ENCODE data around the gene AKAP7. TPM values are rescaled to one million over a fixed set of nuclear protein-coding genes. Genes with fewer than 3 reads are reported as not detected.

Gene AKAP7
- polyA plus RNA-seq, 1 donor from 2014 or later, result 1.6 TPM

GRCh38 chr6:131262060-131262459 is 126.8 kb downstream of the AKAP7 start:
- Histone ChIP-seq H3F3A (ENCODE audit: insufficient read depth, low read length, poor library complexity, severe bottlenecking) (no peaks in the 10 kb centered on the region), H3K79me2 (replicated peaks; ENCODE audit: insufficient read depth, low read length) (no peaks in the 10 kb centered on the region), H3K27ac (ENCODE audit: low read length) (no peak overlapping the region), H4K20me1 (ENCODE audit: insufficient read depth) (no peaks in the 10 kb centered on the region), H3K9me2 (ENCODE audit: insufficient read depth, low read length) (no peaks in the 10 kb centered on the region), H3K27me3 (ENCODE audit: insufficient read depth, low read depth, low read length) (no peaks in the 10 kb centered on the region), H2AFZ (ENCODE audit: low read depth, low read length) (no peak overlapping the region), H3K4me2 (ENCODE audit: low read length) (no peak overlapping the region), H3K4me3 (ENCODE audit: low read length) (no peak overlapping the region), H3K9ac (ENCODE audit: low read length) (no peak overlapping the region), H3K9me3 (ENCODE audit: low read length) (no peaks in the 10 kb centered on the region), H3K36me3 (ENCODE audit: insufficient read depth, low read length) (no peaks in the 10 kb centered on the region)
- no peak for TF ChIP-seq POLR2AphosphoS5 (IDR thresholded peaks at IDR 0.05)
- TF ChIP-seq CTCF (IDR thresholded peaks at IDR 0.05; ENCODE audit: poor library complexity, severe bottlenecking), result no peak
- TF ChIP-seq TAF1 (IDR thresholded peaks at IDR 0.05; ENCODE audit: low read depth), result no peak
- TF ChIP-seq EZH2 (IDR thresholded peaks at IDR 0.05; ENCODE audit: borderline replicate concordance, insufficient read depth, low read length, poor library complexity, severe bottlenecking), result no peak
- TF ChIP-seq REST (IDR thresholded peaks at IDR 0.05; ENCODE audit: borderline replicate concordance), result no peak
- TF ChIP-seq EP300 (conservative IDR thresholded peaks at IDR 0.05; ENCODE audit: poor library complexity, severe bottlenecking), result no peak
- TF ChIP-seq MXI1 (conservative IDR thresholded peaks at IDR 0.05; ENCODE audit: poor library complexity, severe bottlenecking), result no peak
- TF ChIP-seq RAD21 (conservative IDR thresholded peaks at IDR 0.05), result no peak
- no peak for TF ChIP-seq SMC3 (conservative IDR thresholded peaks at IDR 0.05; ENCODE audit: poor library complexity)

GRCh38 chr6:131265939-131266338 is 130.7 kb downstream of the AKAP7 start:
- Histone ChIP-seq H3K4me3 (ENCODE audit: low read length) (no peak overlapping the region), H4K20me1 (ENCODE audit: insufficient read depth) (no peaks in the 10 kb centered on the region), H3K36me3 (ENCODE audit: insufficient read depth, low read length) (no peaks in the 10 kb centered on the region), H3K9me3 (ENCODE audit: low read length) (no peaks in the 10 kb centered on the region), H3K27ac (ENCODE audit: low read length) (no peak overlapping the region), H2AFZ (ENCODE audit: low read depth, low read length) (no peak overlapping the region), H3K9me2 (ENCODE audit: insufficient read depth, low read length) (no peaks in the 10 kb centered on the region), H3K27me3 (ENCODE audit: insufficient read depth, low read depth, low read length) (no peaks in the 10 kb centered on the region), H3K79me2 (replicated peaks; ENCODE audit: insufficient read depth, low read length) (no peaks in the 10 kb centered on the region), H3K9ac (ENCODE audit: low read length) (no peak overlapping the region), H3F3A (ENCODE audit: insufficient read depth, low read length, poor library complexity, severe bottlenecking) (no peaks in the 10 kb centered on the region), H3K4me2 (ENCODE audit: low read length) (no peak overlapping the region)
- TF ChIP-seq RAD21 (conservative IDR thresholded peaks at IDR 0.05) (no peak), SMC3 (conservative IDR thresholded peaks at IDR 0.05; ENCODE audit: poor library complexity) (no peak), MXI1 (conservative IDR thresholded peaks at IDR 0.05; ENCODE audit: poor library complexity, severe bottlenecking) (no peak), EZH2 (IDR thresholded peaks at IDR 0.05; ENCODE audit: borderline replicate concordance, insufficient read depth, low read length, poor library complexity, severe bottlenecking) (no peak), POLR2AphosphoS5 (IDR thresholded peaks at IDR 0.05) (no peak), REST (IDR thresholded peaks at IDR 0.05; ENCODE audit: borderline replicate concordance) (no peak), CTCF (IDR thresholded peaks at IDR 0.05; ENCODE audit: poor library complexity, severe bottlenecking) (no peak), TAF1 (IDR thresholded peaks at IDR 0.05; ENCODE audit: low read depth) (no peak), EP300 (conservative IDR thresholded peaks at IDR 0.05; ENCODE audit: poor library complexity, severe bottlenecking) (no peak)

All from neural cell (in vitro differentiated cells).